Neuronal stem cell (in vitro differentiated cells): ENCODE measurements around the gene COL16A1.

ENCODE experiments used
- DNase-seq: peaks from one replicate; pipeline ENCODE4 v3.0.0-alpha.2; 2013; ENCODE audit warnings: low spot score
- H2AFZ ChIP-seq: one replicate; pipeline ENCODE4 v1.6.1; 2013; ENCODE audit warnings: mild to moderate bottlenecking, low read length, inconsistent platforms
- H2AK5ac ChIP-seq: 2 replicates; pipeline ENCODE4 v1.6.1; 2013; ENCODE audit warnings: low read depth, mild to moderate bottlenecking, inconsistent platforms, low read length, moderate library complexity, mixed read lengths
- H2BK120ac ChIP-seq: 2 replicates; pipeline ENCODE4 v1.6.1; 2013; ENCODE audit warnings: low read depth, mild to moderate bottlenecking, inconsistent platforms, low read length, moderate library complexity, mixed read lengths
- H2BK12ac ChIP-seq: one replicate; pipeline ENCODE4 v1.6.1; 2013; ENCODE audit warnings: low read length, inconsistent platforms
- H2BK15ac ChIP-seq: 2 replicates; pipeline ENCODE4 v1.6.1; 2013; ENCODE audit warnings: mild to moderate bottlenecking, low read length, inconsistent platforms, mixed read lengths
- H2BK5ac ChIP-seq: one replicate; pipeline ENCODE4 v1.6.1; 2013; ENCODE audit warnings: inconsistent platforms, mild to moderate bottlenecking, low read length, moderate library complexity
- H3K14ac ChIP-seq: one replicate; pipeline ENCODE4 v1.6.1; 2013; ENCODE audit warnings: low read length, inconsistent platforms
- H3K18ac ChIP-seq: 2 replicates; pipeline ENCODE4 v1.6.1; 2013; ENCODE audit warnings: low read length, inconsistent platforms
- H3K23ac ChIP-seq: 2 replicates; pipeline ENCODE4 v1.6.1; 2013; ENCODE audit warnings: low read depth, mild to moderate bottlenecking, mixed read lengths, low read length, inconsistent platforms; ENCODE audit not compliant: poor library complexity
- H3K27ac ChIP-seq: replicated peaks from 3 replicates; pipeline ENCODE4 v1.5.1; 2013; ENCODE audit warnings: low read length, inconsistent platforms
- H3K27me3 ChIP-seq, 3 experiments: 2 replicates each; pipeline ENCODE4 v1.6.1; 2013; ENCODE audit warnings: low read length in 3 of 3, mild to moderate bottlenecking in 2 of 3, inconsistent platforms in 1 of 3, low read depth in 1 of 3, mixed read lengths in 1 of 3, moderate library complexity in 1 of 3; ENCODE audit not compliant: control insufficient read depth in 3 of 3, insufficient read depth in 3 of 3
- H3K36me3 ChIP-seq, 2 donors: replicated peaks in 1 of 2; 2 replicates each; pipeline ENCODE4 v1.6.1; 2013; ENCODE audit warnings: low read length in 2 of 2; ENCODE audit not compliant: control insufficient read depth in 2 of 2, insufficient read depth in 2 of 2
- H3K4ac ChIP-seq: 2 replicates; pipeline ENCODE4 v1.6.1; 2013; ENCODE audit warnings: inconsistent platforms, mild to moderate bottlenecking, low read length, moderate library complexity
- H3K4me1 ChIP-seq, 2 donors: 1 replicate in 1 of 2; 2 replicates in 1 of 2; pipeline ENCODE4 v1.6.1; 2013; ENCODE audit warnings: low read length in 2 of 2, low read depth in 1 of 2; ENCODE audit not compliant: control insufficient read depth in 2 of 2, insufficient read depth in 1 of 2
- H3K4me2 ChIP-seq: one replicate; pipeline ENCODE4 v1.6.1; 2013; ENCODE audit warnings: mild to moderate bottlenecking, low read length, inconsistent platforms; ENCODE audit not compliant: insufficient read depth, poor library complexity, severe bottlenecking
- H3K4me3 ChIP-seq, 2 donors: 2 replicates each; pipeline ENCODE4 v1.5.1; 2013; ENCODE audit warnings: low read length in 2 of 2, mild to moderate bottlenecking in 2 of 2, inconsistent platforms in 1 of 2, moderate library complexity in 1 of 2
- H3K79me1 ChIP-seq: one replicate; pipeline ENCODE4 v1.6.1; 2013; ENCODE audit warnings: low read depth, mild to moderate bottlenecking, inconsistent platforms, low read length, moderate library complexity
- H3K9ac ChIP-seq: one replicate; pipeline ENCODE4 v1.6.1; 2013; ENCODE audit warnings: mild to moderate bottlenecking, low read depth, low read length, inconsistent platforms; ENCODE audit not compliant: poor library complexity
- H3K9me3 ChIP-seq, 2 donors: replicated peaks in 1 of 2; 2 replicates each; pipeline versions ENCODE3 to v1.6.1; 2013; ENCODE audit warnings: low read length in 2 of 2, mild to moderate bottlenecking in 2 of 2, inconsistent platforms in 1 of 2, low read depth in 1 of 2, mixed read lengths in 1 of 2, moderate library complexity in 1 of 2; ENCODE audit not compliant: control insufficient read depth in 2 of 2, insufficient read depth in 1 of 2
- H4K8ac ChIP-seq: one replicate; pipeline ENCODE4 v1.6.1; 2013; ENCODE audit warnings: low read depth, mild to moderate bottlenecking, inconsistent platforms, low read length, moderate library complexity
- H4K91ac ChIP-seq: one replicate; pipeline ENCODE4 v1.6.1; 2013; ENCODE audit warnings: low read length, low read depth, mild to moderate bottlenecking, inconsistent platforms; ENCODE audit not compliant: poor library complexity
- WGBS, 2 donors: extraction: QIAGEN DNeasy Blood & Tissue Kit; methylation state at CpG; one replicate each; pipeline ENCODE4 v1.1.7; 2013; ENCODE audit warnings: missing lambda C conversion rate in 2 of 2, mixed read lengths in 1 of 2; ENCODE audit not compliant: insufficient read length in 2 of 2, insufficient replicate concordance in 1 of 2; ENCODE audit errors: extremely low coverage in 2 of 2; 5-methylcytosine and 5-hydroxymethylcytosine counted together

The COL16A1 gene

GRCh38 chr1:31658721-31659120, 45.1 kb downstream of the COL16A1 start:
- H3K18ac ChIP-seq = no peak overlapping the region
- no peak overlapping the region for H3K14ac ChIP-seq
- no peak overlapping the region for H2BK15ac ChIP-seq
- H3K79me1 ChIP-seq = no peaks in the 10 kb centered on the region
- H2BK120ac ChIP-seq = peak overlapping the region; percentile 84
- H3K4me1 ChIP-seq = peaks cover 3 to 7% of the 10 kb centered on the region in 2 donors
- H3K23ac ChIP-seq = no peak overlapping the region
- no peak overlapping the region for H3K4me2 ChIP-seq
- no peak overlapping the region for H2BK12ac ChIP-seq
- H4K91ac ChIP-seq = no peak overlapping the region
- no peak overlapping the region for H3K27ac ChIP-seq
- no peak overlapping the region for H2BK5ac ChIP-seq
- no peak overlapping the region for H2AK5ac ChIP-seq
- no peak overlapping the region for H3K9ac ChIP-seq
- no peak for DNase-seq
- H3K27me3 ChIP-seq = peaks cover 0 to 53% (median 0%) of the 10 kb centered on the region in 3 experiments
- H2AFZ ChIP-seq = peak overlapping the region; percentile 47
- no CpG with 5 or more reads among the region's 3 CpGs for whole genome bisulfite sequencing, 2 donors
- no peaks in the 10 kb centered on the region for H3K9me3 ChIP-seq
- H3K4ac ChIP-seq = no peak overlapping the region
- no peak overlapping the region for H4K8ac ChIP-seq
- no peaks in the 10 kb centered on the region for H3K36me3 ChIP-seq
- H3K4me3 ChIP-seq = no peak overlapping the region

GRCh38 chr1:31657972-31658510, 45.8 kb downstream of the COL16A1 start:
- Histone ChIP-seq H3K23ac (no peak overlapping the region), H3K4me2 (no peak overlapping the region), H3K9me3 (no peaks in the 10 kb centered on the region), H3K9ac (no peak overlapping the region), H3K79me1 (no peaks in the 10 kb centered on the region), H4K91ac (no peak overlapping the region), H2AFZ (no peak overlapping the region), H2BK12ac (no peak overlapping the region), H4K8ac (no peak overlapping the region), H3K4ac (no peak overlapping the region), H3K18ac (no peak overlapping the region), H2BK120ac (no peak overlapping the region), H3K27me3 (peaks cover 0 to 56% (median 0%) of the 10 kb centered on the region in 3 experiments), H2BK15ac (no peak overlapping the region), H3K14ac (no peak overlapping the region), H2AK5ac (no peak overlapping the region), H3K4me3 (no peak overlapping the region), H3K27ac (no peak overlapping the region), H3K4me1 (peaks cover 3 to 7% of the 10 kb centered on the region in 2 donors), H2BK5ac (no peak overlapping the region), H3K36me3 (no peaks in the 10 kb centered on the region)
- DNase-seq = no peak
- no CpG with 5 or more reads among the region's 12 CpGs for WGBS, 2 donors

DNA sequence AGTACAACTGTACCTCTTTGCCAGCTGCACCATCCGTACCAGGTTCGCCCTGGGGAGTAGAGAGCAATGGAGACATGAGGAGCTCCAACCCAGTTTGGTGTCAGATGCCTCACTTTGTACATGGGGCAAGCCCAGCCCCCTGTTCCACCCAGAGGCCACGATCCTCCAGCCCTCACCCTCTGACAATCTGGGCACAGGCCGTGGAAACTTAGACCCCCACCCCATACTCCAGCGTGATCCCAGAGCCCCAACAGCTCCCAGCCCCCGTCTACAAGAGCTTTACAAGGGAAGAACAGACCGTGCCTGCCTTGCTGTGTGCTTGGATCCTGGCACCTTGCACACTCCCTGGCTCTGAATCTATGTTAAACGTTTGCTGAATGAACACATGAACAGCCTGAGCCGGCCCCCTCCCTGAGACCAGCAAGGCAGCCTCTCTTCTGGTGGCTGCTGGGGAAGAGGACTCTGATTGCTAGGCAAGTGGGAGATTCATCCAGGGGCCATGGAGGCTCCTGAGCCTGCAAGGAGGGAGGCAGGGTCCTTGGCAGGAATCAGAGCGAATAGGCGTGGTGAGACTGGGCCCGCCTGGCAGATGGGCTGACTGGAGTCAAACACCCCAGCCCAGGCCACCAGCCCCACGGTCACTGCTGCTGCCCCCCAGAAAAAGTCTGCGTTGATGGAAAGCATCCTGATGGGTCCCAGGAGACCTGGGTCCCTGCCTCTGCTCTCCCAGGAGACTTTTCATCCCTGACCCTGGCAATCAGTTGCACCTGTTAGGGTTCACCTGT, 46.6 kb downstream of the COL16A1 start:
- no peaks in the 10 kb centered on the region for H3K9me3 ChIP-seq
- no peak overlapping the region for H3K4me3 ChIP-seq
- no peak overlapping the region for H2BK15ac ChIP-seq
- H3K4ac ChIP-seq = no peak overlapping the region
- no peaks in the 10 kb centered on the region for H3K79me1 ChIP-seq
- DNase-seq = no peak
- no CpG with 5 or more reads among the region's 14 CpGs for WGBS, 2 donors
- no peak overlapping the region for H3K18ac ChIP-seq
- H3K36me3 ChIP-seq = no peaks in the 10 kb centered on the region
- no peak overlapping the region for H3K14ac ChIP-seq
- no peak overlapping the region for H3K23ac ChIP-seq
- H3K4me2 ChIP-seq = no peak overlapping the region
- peaks cover 3 to 7% of the 10 kb centered on the region in 2 donors for H3K4me1 ChIP-seq
- no peak overlapping the region for H4K8ac ChIP-seq
- H3K27ac ChIP-seq = no peak overlapping the region
- H2AK5ac ChIP-seq = no peak overlapping the region
- H2BK120ac ChIP-seq = no peak overlapping the region
- peaks cover 0 to 58% (median 0%) of the 10 kb centered on the region in 3 experiments for H3K27me3 ChIP-seq
- H4K91ac ChIP-seq = no peak overlapping the region
- no peak overlapping the region for H2AFZ ChIP-seq
- no peak overlapping the region for H2BK12ac ChIP-seq
- no peak overlapping the region for H3K9ac ChIP-seq
- H2BK5ac ChIP-seq = no peak overlapping the region

DNA sequence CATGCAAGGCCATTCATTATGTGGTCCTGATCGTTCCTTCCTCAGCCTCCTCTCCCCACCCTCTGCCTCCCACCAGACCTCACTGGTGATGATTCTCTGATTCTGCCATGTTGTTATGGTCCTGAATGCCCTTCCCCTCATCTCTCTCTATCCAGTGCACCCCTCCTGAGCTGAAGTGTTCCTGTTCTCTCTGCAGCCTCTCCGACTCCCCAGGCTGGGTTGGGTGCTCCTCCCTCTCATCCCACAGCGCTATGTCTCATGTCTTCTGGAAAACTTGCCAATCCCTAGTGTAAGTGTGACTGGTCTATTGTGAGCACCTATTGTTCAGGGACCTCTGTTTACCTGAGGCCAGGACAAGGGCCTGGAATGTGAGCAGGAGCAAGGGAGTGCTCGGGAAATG, 48.1 kb downstream of the COL16A1 start:
- no peaks in the 10 kb centered on the region for H3K9me3 ChIP-seq
- H3K4me1 ChIP-seq = peaks cover 3 to 7% of the 10 kb centered on the region in 2 donors
- no peak overlapping the region for H4K8ac ChIP-seq
- H3K18ac ChIP-seq = no peak overlapping the region
- H3K27ac ChIP-seq = no peak overlapping the region
- H3K79me1 ChIP-seq = no peaks in the 10 kb centered on the region
- no peak overlapping the region for H2BK120ac ChIP-seq
- no peak overlapping the region for H3K14ac ChIP-seq
- H3K9ac ChIP-seq = no peak overlapping the region
- H3K23ac ChIP-seq = no peak overlapping the region
- no CpG with 5 or more reads among the region's 4 CpGs for WGBS, 2 donors
- H2BK15ac ChIP-seq = no peak overlapping the region
- H3K4me2 ChIP-seq = no peak overlapping the region
- no peak overlapping the region for H2AFZ ChIP-seq
- no peak for DNase-seq
- no peak overlapping the region for H2BK5ac ChIP-seq
- H3K4ac ChIP-seq = no peak overlapping the region
- H2AK5ac ChIP-seq = no peak overlapping the region
- H3K27me3 ChIP-seq = peaks cover 0 to 52% (median 0%) of the 10 kb centered on the region in 3 experiments
- no peak overlapping the region for H3K4me3 ChIP-seq
- H2BK12ac ChIP-seq = no peak overlapping the region
- no peak overlapping the region for H4K91ac ChIP-seq
- H3K36me3 ChIP-seq = no peaks in the 10 kb centered on the region
